ENCODE results near the gene UBASH3A. TPM values are rescaled to one million over a fixed set of nuclear protein-coding genes. Genes with fewer than 3 reads are reported as not detected.

Gene UBASH3A
- total RNA-seq, 1 experiment from 2014 or later = not detected

- no peak overlapping the region for H3K27ac Mint-ChIP-seq (ENCODE audit: unreplicated experiment)
- no peaks in the 10 kb centered on the region for H3K9me3 ChIP-seq
- H3K4me1 Mint-ChIP-seq (ENCODE audit: low read depth, unreplicated experiment) = no peaks in the 10 kb centered on the region
- H3K27me3 ChIP-seq (replicated peaks; ENCODE audit: control insufficient read depth, insufficient read depth, low read length) = no peaks in the 10 kb centered on the region
- no peaks in the 10 kb centered on the region for H3K36me3 ChIP-seq (ENCODE audit: control insufficient read depth, insufficient read depth, low read length)
- no peak for DNase-seq
- H3K9me3 Mint-ChIP-seq (ENCODE audit: unreplicated experiment) = no peaks in the 10 kb centered on the region
- no peak overlapping the region for H3K4me3 ChIP-seq (ENCODE audit: low read depth, low read length)
- no TSS peak for BruUV-seq (replicated peaks)
- no peaks in the 10 kb centered on the region for H3K27me3 Mint-ChIP-seq (ENCODE audit: insufficient read depth, unreplicated experiment)
- H3K4me3 Mint-ChIP-seq (ENCODE audit: unreplicated experiment) = no peak overlapping the region
- POLR2A ChIA-PET = no interaction called here
- intact Hi-C loops (cut with micrococcal nuclease; ENCODE audit: unreplicated experiment) = no loop called here
- CTCF ChIA-PET = no interaction called here
- H3K36me3 Mint-ChIP-seq (ENCODE audit: insufficient read depth, unreplicated experiment) = no peaks in the 10 kb centered on the region
- H3K4me1 ChIP-seq = no peaks in the 10 kb centered on the region
- no peak for TF ChIP-seq CTCF (IDR thresholded peaks at IDR 0.05; ENCODE audit: insufficient read depth in 1 of 2, low read depth in 1 of 2, low read length in 1 of 2, severe bottlenecking in 1 of 2, unreplicated experiment in 1 of 2)
These were observed 10.4 kb downstream of the UBASH3A start for GRCh38 chr21:42414066-42414465.

- Histone ChIP-seq H3K9me3 (no peaks in the 10 kb centered on the region), H3K27me3 (replicated peaks; ENCODE audit: control insufficient read depth, insufficient read depth, low read length) (no peaks in the 10 kb centered on the region), H3K4me3 (ENCODE audit: low read depth, low read length) (no peak overlapping the region), H3K36me3 (ENCODE audit: control insufficient read depth, insufficient read depth, low read length) (no peaks in the 10 kb centered on the region), H3K4me1 (no peaks in the 10 kb centered on the region)
- no peak for DNase-seq
- TF ChIP-seq CTCF (IDR thresholded peaks at IDR 0.05; ENCODE audit: insufficient read depth in 1 of 2, low read depth in 1 of 2, low read length in 1 of 2, severe bottlenecking in 1 of 2, unreplicated experiment in 1 of 2) = no peak
- H3K4me3 Mint-ChIP-seq (ENCODE audit: unreplicated experiment) = no peak overlapping the region
- no TSS peak for BruUV-seq (replicated peaks)
- ChIA-PET POLR2A (no interaction called here), CTCF (no interaction called here)
- H3K9me3 Mint-ChIP-seq (ENCODE audit: unreplicated experiment) = no peaks in the 10 kb centered on the region
- no peaks in the 10 kb centered on the region for H3K36me3 Mint-ChIP-seq (ENCODE audit: insufficient read depth, unreplicated experiment)
- intact Hi-C loops (cut with micrococcal nuclease; ENCODE audit: unreplicated experiment) = no loop called here
- peaks cover 4% of the 10 kb centered on the region for H3K27me3 Mint-ChIP-seq (ENCODE audit: insufficient read depth, unreplicated experiment)
- H3K4me1 Mint-ChIP-seq (ENCODE audit: low read depth, unreplicated experiment) = no peaks in the 10 kb centered on the region
- no peak overlapping the region for H3K27ac Mint-ChIP-seq (ENCODE audit: unreplicated experiment)
These were observed 10.8 kb downstream of the UBASH3A start for GRCh38 chr21:42414553-42414927.

GRCh38 chr21:42414928-42415769 lies 11.4 kb downstream of the UBASH3A start:
- no peaks in the 10 kb centered on the region for H3K4me1 Mint-ChIP-seq (ENCODE audit: low read depth, unreplicated experiment)
- Histone ChIP-seq H3K9me3 (no peaks in the 10 kb centered on the region), H3K4me3 (ENCODE audit: low read depth, low read length) (no peak overlapping the region), H3K27me3 (replicated peaks; ENCODE audit: control insufficient read depth, insufficient read depth, low read length) (no peaks in the 10 kb centered on the region), H3K4me1 (no peaks in the 10 kb centered on the region), H3K36me3 (ENCODE audit: control insufficient read depth, insufficient read depth, low read length) (no peaks in the 10 kb centered on the region)
- DNase-seq = no peak
- no peak for TF ChIP-seq CTCF (IDR thresholded peaks at IDR 0.05; ENCODE audit: insufficient read depth in 1 of 2, low read depth in 1 of 2, low read length in 1 of 2, severe bottlenecking in 1 of 2, unreplicated experiment in 1 of 2)
- intact Hi-C loops (cut with micrococcal nuclease; ENCODE audit: unreplicated experiment) = no loop called here
- POLR2A ChIA-PET = no interaction called here
- no peak overlapping the region for H3K27ac Mint-ChIP-seq (ENCODE audit: unreplicated experiment)
- no peak overlapping the region for H3K4me3 Mint-ChIP-seq (ENCODE audit: unreplicated experiment)
- H3K36me3 Mint-ChIP-seq (ENCODE audit: insufficient read depth, unreplicated experiment) = no peaks in the 10 kb centered on the region
- peaks cover 4% of the 10 kb centered on the region for H3K27me3 Mint-ChIP-seq (ENCODE audit: insufficient read depth, unreplicated experiment)
- CTCF ChIA-PET = no interaction called here
- no TSS peak for BruUV-seq (replicated peaks)
- no peaks in the 10 kb centered on the region for H3K9me3 Mint-ChIP-seq (ENCODE audit: unreplicated experiment)

Measured in Caco-2 (cell line).